ENCODE results near the gene DPP6. TPM values are rescaled to one million over a fixed set of nuclear protein-coding genes. Genes with fewer than 3 reads are reported as not detected.

DPP6 gene
- total and polyA plus RNA-seq, 9 of the 15 experiments (the other 6 are each of a cell fraction or from before 2014, with no cell fraction given): not detected

GRCh38 chr7:154861589-154861988 is 809.4 kb downstream of the DPP6 start (continued):
- TF ChIP-seq KDM4B (IDR thresholded peaks at IDR 0.05; ENCODE audit: borderline replicate concordance in 2 of 2, low read depth in 1 of 2): no peak

GRCh38 chr7:154862153-154862791 is 810.1 kb downstream of the DPP6 start:
- FAIRE-seq: no peak
- Histone ChIP-seq H3K4me3 (no peak overlapping the region), H3K36me3 (ENCODE audit: control insufficient read depth, insufficient read depth, low read length) (no peaks in the 10 kb centered on the region), H3K27ac (ENCODE audit: extremely low read depth, low read depth, low read length) (no peak overlapping the region), H3K9ac (ENCODE audit: insufficient read depth in 1 of 2, low read depth in 2 of 2, low read length in 2 of 2) (no peak overlapping the region), H3K27me3 (ENCODE audit: control insufficient read depth in 2 of 2, insufficient read depth in 2 of 2, low read length in 2 of 2) (peaks cover 56 to 88% of the 10 kb centered on the region in 2 experiments), H3K79me2 (ENCODE audit: control insufficient read depth, insufficient read depth, low read length) (no peaks in the 10 kb centered on the region), H3K9me3 (replicated peaks; ENCODE audit: control insufficient read depth, insufficient read depth, low read depth, low read length) (no peaks in the 10 kb centered on the region), H3K4me2 (ENCODE audit: insufficient read depth, low read length) (no peak overlapping the region), H4K20me1 (replicated peaks; ENCODE audit: control insufficient read depth, insufficient read depth, low read length) (peaks cover 16% of the 10 kb centered on the region; the same call in 1 of the 2 replicates), H3K4me1 (replicated peaks in 1 of 2; ENCODE audit: control insufficient read depth in 2 of 2, insufficient read depth in 2 of 2, low read length in 2 of 2) (peaks cover 0 to 6% of the 10 kb centered on the region in 2 experiments; a peak in 2 of 5 replicates), H3K9me1 (ENCODE audit: control insufficient read depth, insufficient read depth, low read length) (peaks cover 4% of the 10 kb centered on the region), H2AFZ (ENCODE audit: low read depth, low read length) (no peak overlapping the region)
- WGBS (ENCODE audit: insufficient coverage, low coverage, missing lambda C conversion rate): under 1% methylated on average over 16 of the region's 16 CpGs
- intact Hi-C loops (cut with micrococcal nuclease) (no loop called here), in situ Hi-C loops (cut with MboI) (no loop called here)
- ATAC-seq: no peak
- DNase-seq (ENCODE audit: extremely low read depth in 1 of 4, low spot score in 3 of 4): no peak
- no TSS peak for BruUV-seq (replicated peaks)
- CTCF ChIA-PET (ENCODE audit: low intra/inter-chr PET ratio): no interaction called here
- POLR2A ChIA-PET: interaction anchor here (0.5 to 0.6 kb wide), 3 partner anchors 389 to 1254 kb away, joined by 3 read pairs; no protein-coding TSS in a partner anchor
- TF ChIP-seq EHMT2 (IDR thresholded peaks at IDR 0.05) (no peak), RAD21 (CRISPR knock-in tag; conservative IDR thresholded peaks at IDR 0.05 in 1 of 2, IDR thresholded peaks at IDR 0.05 in 1 of 2) (no peak), ARID4B (CRISPR knock-in tag; IDR thresholded peaks at IDR 0.05) (no peak), ESRRB (CRISPR knock-in tag; IDR thresholded peaks at IDR 0.05; ENCODE audit: borderline replicate concordance) (no peak), ZNF134 (CRISPR knock-in tag; conservative IDR thresholded peaks at IDR 0.05) (no peak), PREB (CRISPR knock-in tag; IDR thresholded peaks at IDR 0.05) (no peak), BRD4 (IDR thresholded peaks at IDR 0.05) (no peak), LEF1 (IDR thresholded peaks at IDR 0.05) (no peak), ZNF511 (CRISPR knock-in tag; IDR thresholded peaks at IDR 0.05) (no peak), GMEB1 (CRISPR knock-in tag; IDR thresholded peaks at IDR 0.05) (no peak), SIN3B (IDR thresholded peaks at IDR 0.05; ENCODE audit: low read depth) (no peak), ZNF76 (CRISPR knock-in tag; IDR thresholded peaks at IDR 0.05; ENCODE audit: borderline replicate concordance) (no peak)
